22Rv1 (cell line): ENCODE data around the gene ZEB1.

ENCODE experiments used
- CTCF ChIP-seq: fragments of 450-650 bp; IDR thresholded peaks from 2 replicates; pipeline ENCODE4 v1.5.1; 2017; ENCODE audit warnings: mild to moderate bottlenecking
- ZFX ChIP-seq: fragments of 450-650 bp; IDR thresholded peaks from 2 replicates; pipeline ENCODE4 v1.6.1; 2017; ENCODE audit warnings: antibody characterized with exemption, borderline replicate concordance

GRCh38 chr10:31396376-31396775 lies 77.4 kb downstream of the ZEB1 start:
- TF ChIP-seq CTCF (no peak), ZFX (no peak)
